T-helper 2 cell (primary cell): ENCODE results near the gene NUDCD3.

Experiments
- DNase-seq, 5 experiments: peaks; one replicate each; pipeline versions ENCODE4 v3.0.0 to v3.0.0-alpha.2; 2012 to 2022

Gene NUDCD3

DNA sequence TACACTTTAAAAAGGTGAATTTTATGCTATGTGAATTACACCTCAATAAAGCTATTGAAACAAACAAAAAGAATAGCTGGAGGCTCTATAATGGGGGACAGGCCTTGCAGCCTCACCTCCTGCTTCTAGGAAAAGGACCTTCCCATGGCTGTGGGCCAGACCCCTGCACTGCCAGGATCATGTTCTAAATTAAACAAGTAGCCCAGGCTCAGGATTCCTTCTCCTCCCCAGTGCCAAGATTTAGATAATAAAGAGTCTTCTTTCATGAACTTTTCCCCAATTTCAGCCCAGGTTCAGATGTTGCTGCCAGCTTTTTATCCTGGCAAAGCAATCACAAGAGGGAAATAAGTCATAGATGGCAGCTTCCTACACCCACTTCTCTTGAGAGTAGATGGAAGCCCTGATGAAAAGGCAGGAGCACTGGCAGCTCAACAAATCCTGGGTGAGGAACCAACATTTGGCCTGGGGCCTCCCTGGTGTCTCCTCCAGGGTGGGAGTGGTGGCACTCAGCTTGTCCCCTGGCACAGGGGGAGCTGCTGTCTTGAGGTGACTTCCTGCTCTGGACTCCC, 142.8 kb downstream of the NUDCD3 start:
- no peak for DNase-seq

DNA sequence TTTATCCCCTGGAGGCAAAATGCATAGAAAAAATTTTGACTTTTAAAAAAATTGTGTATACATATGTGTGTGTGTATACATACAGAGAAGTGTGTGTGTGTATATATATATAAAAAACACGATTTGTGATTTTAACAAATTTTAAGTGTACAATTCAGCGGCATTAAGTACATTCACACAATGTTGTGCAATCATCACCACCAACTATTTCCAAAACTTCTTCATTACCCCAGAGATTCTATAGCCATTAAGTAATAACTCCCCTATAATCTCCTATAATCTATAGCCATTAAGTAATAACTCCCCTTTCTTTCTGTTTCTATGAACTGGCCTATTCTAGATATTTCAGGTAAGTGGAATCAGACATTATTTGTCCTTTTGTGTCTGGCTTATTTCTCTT, 144.4 kb downstream of the NUDCD3 start:
- DNase-seq: no peak

DNA sequence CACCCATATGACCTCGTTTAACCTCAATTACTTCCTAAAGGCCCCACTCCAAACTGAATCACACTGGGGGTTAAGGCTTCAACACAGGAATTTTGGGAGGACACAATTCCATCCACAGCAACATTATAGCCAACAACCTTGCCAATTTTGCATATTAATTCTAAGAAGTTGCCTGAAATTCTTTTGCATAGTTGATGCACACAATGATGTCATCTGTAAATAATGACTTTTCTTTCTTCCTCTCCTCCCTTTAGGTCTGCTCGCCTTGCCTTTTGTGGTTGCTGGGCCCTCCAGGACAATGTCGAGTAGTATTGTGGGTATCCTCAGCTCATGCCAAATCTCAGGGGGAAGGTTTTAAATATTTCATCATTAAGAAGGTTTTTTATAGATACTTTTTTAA, 149.1 kb downstream of the NUDCD3 start:
- no peak for DNase-seq

DNA sequence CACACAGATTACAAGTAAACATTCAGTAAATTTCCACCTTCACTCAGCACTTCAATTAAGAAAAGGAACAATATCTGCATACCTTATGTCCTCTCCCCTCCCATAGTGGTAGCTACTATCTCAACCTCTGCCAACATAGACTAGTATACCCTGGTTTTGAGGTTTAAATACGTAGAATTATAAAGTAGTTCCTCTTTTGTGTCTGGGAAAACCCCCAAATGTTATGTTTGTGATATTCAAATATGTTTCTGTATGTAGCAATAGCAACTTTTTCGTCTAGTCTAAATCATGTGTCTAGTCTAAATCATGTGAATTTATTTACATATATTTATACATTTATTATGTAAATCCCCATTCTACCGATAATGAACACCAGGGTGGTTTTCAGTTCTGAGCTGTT, 151.9 kb downstream of the NUDCD3 start:
- DNase-seq: no peak

DNA sequence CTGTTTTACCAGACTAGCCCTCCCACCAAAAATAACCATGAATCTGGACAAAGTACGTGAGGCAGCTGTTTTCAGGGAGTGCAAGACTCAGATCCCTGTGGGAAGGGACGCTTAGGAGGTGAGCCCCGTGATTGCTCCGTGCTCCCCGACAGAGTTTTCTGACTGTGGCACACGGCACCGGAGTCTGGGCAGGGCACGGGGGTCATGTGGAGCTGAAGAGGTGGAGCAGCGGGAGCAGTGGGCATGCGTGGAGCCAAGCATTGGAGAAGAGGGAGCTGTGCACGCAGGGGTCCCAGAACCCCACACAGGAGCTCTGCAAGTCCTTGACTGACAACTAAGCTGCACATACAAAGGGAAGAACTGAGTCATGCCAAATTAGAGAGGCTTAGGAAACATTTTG, 154.0 kb downstream of the NUDCD3 start:
- DNase-seq: no peak

DNA sequence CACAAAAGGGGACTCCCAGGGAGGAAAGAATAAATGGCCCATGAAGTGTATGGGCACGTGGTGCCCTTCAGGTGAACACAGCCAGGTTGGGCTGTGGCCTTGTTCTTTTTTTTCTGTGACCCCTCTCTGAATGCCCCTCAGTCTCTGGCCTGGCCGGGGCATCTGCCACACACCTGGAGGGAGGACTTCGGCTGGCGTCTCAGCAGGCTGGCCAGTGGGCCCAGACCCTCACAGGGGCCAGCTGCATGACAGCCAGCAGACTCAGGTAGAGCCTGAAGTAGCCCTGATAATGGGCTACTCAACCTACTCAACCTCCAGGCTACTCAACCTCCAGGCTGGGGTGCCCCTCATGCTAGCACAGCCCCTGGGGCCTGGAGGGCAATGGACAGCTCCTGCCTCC, 155.3 kb downstream of the NUDCD3 start:
- DNase-seq: no peak

DNA sequence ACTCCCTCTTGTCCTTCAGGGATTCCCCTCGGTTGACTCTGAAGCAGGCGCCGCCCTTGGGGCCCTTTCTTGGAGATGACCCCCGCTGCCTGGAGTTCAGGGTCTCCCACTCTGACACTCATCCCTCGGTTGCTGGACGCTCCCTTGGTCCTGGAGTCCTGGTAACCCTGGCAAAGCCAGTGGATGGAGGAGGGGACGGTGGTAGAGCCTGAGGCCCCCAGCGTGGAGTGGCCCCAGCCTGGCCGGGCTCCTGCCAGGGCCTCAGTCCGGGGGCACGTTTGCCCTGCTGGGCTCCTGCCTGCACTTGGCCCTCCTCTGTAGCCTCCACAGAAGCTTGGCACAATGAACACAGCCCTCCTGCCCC, 155.7 kb downstream of the NUDCD3 start:
- DNase-seq: no peak

DNA sequence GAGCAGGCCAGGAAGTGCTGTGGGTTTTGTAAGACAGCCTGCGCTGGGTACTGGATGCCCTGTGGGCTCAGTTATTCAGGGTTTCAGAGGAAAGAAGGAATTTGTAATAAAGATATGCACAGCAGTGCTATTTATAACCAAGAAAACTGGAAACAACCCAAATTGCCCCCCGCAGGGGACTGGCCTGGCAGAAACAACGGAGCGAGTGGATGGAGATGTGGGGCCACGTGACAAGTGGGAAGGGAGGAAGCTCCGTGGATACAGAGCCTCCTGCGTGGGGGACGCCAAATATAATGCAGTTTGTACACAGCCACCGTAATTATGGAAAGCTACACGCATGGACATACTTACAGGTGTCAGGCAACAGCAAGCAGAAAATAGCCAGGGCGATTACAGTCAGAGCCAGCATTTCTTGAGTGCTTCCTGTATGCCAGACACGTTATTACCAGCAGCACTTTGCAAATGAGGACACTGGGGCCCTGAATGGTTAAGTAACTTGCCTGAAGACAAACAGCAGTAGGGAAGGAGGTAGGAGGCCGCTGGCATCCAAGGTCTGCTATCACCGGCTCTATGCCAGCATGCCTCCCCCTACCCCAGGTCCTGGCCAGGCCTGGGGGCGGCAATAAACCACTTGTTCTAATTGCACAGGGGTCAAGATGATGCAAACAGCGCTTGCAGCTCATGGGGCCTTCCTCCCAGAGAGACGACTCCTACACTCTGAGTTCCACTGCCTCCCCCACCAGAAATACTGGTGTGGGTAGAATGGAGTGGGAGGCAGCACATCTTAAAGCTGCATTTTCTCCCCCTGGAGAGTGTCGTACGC, 156.3 kb downstream of the NUDCD3 start:
- DNase-seq: no peak

DNA sequence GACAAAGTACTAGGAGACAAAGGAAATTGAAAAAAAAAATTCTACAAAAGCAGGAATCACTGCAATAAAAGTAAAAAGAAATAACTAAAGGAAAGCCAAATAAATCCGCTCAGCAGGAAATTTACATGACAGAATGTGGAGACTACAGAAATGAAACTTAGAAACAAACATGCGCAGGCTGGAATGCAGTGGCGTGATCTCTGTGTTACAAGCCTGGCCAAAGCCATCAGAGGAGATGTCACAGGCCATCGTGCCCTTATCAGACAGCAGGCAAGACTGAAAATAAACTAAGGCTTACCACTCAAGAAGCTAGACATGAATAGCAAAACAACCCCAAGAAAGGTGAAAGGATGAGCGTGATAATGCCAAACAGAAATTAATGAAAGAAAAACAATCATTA, 158.8 kb downstream of the NUDCD3 start:
- no peak for DNase-seq

DNA sequence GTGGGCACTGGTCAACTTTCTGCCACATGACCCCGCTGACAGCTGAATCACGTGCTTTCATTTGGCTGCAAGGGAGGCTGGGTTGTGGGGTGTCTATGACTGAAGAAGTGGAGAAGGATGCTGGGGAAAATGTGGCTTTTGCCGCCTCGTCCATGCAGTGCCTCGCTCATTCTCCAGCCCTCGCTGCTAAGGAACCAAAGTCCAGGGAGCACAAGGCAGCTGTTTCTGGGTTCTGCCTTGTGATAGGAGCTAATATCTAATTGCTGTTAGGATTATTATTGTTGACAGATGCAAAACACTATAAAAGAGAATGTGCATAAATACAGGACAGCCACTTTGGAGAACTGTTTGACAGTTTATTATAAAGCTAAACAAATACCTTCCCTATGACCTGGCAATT, 160.1 kb downstream of the NUDCD3 start:
- no peak for DNase-seq

DNA sequence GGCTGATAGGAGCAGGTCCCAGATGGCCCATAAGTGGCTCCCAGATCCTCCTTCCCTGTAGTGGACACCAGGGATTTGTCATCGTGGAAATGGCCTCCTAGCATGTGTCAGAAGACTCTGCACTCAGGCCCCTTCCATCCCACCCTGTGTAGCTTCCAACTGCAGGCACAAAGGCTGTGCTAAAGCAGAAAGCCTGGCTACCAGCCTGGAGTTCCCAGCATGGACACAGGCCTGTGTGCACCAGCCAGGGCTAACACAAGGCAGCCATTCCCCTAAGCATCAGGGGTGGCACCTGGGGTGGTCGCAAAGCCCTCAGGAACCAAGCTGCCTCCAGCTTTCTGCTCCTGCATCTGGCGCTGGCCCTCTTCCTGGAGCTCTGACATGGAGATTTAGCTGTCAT, 160.6 kb downstream of the NUDCD3 start:
- no peak for DNase-seq
